SW 1271 (cell line): ENCODE results near the gene KRT39.
"Not testable (repeated sequence)": the region's sequence is repeated elsewhere in the genome, so short reads cannot be mapped to it uniquely, and the experiment has no call there.

Source experiments
- DNase-seq, 2 experiments: peaks; one replicate each; lab custom pipeline; 2025; lab: John Stamatoyannopoulos, UW

The KRT39 gene

DNA sequence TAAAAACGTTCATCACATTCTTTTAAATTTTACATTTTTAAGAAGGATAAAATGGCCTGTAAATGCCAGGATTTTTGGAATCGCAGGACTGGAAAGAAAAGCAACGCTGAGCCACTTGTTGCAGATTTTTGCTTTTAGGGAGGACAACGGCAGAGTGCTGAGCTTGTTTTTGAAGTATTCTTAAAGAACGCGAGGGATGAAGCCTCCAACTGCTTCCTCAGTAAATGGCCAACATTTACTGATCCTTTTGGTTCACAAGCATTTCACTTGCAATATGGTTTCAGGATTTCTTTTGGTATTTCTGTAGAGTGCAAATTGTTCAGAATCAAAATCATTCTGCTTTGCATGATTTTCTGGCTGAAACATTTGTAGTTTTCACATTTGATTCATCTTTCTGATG lies 26.5 kb downstream of the KRT39 start:
- DNase-seq = no peak

DNA sequence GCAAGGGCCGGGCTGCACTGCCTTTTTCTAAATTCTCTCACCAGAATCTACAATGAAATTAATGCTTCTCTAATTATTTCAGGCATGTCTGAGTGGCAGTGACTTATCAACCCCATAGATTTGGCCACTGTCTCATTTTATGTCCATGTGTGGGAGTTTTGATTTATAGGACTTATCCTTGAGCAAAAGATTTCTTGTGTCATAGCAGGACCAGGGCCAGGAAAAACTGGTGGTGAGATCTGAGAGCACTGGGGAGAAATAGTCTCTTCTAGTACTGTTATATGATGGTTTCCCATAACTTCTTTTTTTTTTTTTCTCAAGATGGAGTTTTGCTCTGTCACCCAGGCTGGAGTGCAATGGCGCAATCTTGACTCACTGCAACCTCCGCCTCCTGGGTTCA lies 27.8 kb downstream of the KRT39 start:
- no peak for DNase-seq

DNA sequence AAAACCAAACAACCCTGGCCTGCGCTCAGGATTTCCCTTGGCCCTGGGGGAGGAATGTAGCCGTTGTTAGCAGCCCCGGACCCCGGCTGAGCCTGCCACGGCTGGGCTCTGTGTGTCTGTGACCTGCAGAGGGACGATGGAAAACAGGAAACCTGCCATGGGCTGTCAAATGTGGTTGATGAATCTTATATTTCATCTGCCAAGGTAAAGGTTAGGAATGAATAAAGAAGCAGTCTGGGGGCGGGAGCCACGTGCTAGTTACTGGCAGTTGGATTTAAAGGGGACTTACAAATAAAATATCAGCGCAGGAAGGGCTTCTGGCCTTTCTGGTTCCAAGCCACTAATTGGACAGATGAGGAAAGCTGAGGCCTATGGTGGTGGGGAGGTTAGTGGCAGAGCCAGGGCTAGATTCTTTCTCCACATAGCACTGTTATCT lies 29.3 kb downstream of the KRT39 start, which contains the start of gene KRT23:
TSS of gene KRT23 (minus strand) at position 263 of the 436 bp plus-strand sequence. CDS start 1,043 bp downstream, outside the sequence.
- DNase-seq = no peak

DNA sequence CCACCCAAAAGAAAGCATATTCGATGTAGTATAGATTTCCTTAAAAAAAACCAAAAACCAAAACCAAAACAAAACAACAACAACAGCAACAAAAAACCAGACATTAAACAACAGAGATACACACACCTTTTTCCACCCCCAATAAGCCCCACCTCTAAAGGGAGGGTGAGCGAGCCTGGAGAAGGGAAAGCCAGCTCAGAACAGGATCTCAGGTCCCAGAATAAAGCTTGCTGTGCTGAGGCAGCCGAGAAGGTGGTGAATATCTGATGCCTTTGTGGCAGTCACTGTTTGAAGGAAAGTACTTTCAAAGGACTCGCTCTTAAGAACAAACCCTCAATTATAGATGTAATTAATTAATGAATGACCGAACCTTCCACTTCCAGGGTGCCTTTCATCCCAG lies 29.8 kb downstream of the KRT39 start:
- no peak for DNase-seq

DNA sequence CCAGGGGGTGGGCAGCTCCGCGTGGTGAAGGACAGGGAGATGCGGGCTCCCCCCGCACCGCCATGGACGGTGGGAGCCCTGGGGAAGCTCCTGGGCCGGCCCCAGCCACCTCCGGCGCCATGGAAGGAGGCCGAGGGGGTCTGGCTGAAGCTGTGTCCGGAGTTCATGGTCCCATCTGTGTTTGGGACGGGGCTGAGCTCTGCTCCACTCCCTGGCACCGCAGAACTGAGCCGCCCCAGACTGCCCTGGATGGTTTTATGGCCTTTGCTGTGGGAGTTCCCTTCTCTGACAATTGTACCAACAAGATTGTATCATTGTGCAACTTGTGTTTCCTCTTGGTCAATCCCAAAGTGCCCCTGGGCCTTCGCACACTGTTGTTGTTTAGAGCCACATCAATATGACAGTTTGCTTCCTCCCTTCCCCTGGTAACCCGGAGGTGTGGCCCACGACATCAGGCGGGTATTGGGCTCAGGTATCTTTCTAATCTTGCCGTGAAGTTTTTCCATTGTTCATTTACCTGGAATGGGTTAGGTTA lies 30.2 kb downstream of the KRT39 start:
- DNase-seq = no peak

DNA sequence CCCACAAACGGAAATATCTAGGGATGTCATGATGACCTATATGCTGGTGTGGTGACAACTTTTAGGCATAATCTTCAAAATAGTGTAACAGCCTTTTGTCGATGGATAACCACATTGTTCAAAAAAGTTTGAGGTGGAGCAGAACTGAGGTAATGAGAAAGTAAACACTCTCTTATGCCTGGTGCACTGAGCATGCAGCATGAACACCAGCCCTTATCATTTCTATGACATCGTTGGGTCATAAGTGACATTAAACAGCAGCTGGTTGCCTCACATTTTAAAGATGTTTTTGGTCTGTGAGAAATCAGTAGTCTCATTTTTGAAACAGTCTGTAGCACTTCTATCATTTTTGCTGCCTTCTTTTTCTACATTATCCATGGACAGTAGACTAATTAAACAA lies 31.1 kb downstream of the KRT39 start:
- no peak for DNase-seq

DNA sequence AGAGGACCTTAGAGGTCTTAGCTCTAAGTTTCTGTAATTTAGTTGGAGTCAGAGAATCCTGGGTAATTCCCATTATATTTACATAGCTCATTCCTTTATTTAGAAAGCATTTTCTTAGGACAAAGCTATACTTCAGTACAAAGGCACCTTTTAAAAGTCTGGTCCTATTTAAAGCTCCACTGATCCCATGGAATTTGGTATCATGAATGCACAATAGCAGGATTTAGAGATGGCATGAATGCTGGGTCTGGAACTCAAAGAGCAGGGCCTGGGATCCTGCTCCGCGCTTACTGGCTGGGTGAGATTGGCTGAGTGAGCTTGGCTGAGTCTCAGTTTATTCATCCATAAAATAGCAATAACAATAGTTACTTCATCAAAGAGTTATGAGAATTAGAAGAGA lies 34.1 kb downstream of the KRT39 start:
- DNase-seq = no peak

DNA sequence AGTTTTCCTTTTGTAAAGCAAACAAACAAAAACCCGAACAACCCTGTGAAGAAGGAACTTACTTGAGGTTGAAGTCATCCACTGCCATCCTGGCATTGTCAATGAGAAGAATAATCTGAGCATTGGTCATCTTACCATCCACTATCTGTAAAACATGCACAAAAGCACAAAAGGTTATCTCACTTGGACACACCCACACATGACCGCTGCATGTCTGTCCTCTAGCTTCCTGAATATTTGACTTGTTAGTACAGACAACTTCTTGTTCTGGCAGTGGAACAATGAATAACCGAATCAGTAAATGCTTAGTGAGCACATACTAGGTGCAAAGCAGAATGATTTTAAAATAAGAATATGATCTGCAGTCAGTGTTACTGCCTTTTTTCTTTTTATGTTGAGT lies 35.4 kb downstream of the KRT39 start:
- DNase-seq = no peak

DNA sequence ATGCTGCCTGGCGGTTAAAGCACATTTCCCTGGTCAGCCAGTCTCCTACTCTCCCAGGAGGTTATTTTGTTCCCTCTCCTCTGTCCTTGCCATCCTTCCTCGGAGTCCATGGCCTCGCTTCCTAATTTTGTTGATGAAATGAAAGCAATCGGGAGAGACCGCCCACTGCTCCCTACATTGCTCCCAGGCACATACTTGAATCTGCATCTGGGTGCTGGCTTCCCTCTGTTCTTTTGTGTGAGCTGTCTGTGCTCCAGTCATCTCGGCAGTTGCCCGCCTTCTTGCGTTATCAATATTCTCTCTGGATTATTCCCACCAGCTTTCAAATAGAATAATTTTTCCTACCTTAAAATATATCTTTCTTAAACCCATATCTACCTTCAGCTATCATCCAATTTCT lies 40.4 kb downstream of the KRT39 start:
- DNase-seq = no peak

DNA sequence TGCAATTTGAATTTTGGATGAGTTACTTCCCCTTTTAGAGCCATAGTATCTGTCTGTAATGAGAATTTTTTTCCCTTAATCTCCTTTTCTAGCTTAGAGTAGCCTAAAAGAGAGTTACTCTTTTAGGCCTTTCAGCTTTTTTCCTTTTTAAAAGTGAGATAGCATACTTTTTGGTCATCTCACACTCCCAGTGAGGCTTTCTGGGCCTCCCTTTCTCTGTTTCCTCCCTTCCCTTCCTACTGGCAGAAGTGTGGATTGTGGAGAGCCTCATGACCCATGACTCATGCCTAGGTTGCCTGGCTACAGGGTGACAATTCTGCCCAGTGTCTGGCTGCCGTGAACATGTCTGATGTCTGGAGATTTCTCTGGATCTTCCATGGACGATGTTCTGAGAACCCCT lies 44.5 kb downstream of the KRT39 start:
- peak in 1 of 2 experiments; percentile 42 for DNase-seq

DNA sequence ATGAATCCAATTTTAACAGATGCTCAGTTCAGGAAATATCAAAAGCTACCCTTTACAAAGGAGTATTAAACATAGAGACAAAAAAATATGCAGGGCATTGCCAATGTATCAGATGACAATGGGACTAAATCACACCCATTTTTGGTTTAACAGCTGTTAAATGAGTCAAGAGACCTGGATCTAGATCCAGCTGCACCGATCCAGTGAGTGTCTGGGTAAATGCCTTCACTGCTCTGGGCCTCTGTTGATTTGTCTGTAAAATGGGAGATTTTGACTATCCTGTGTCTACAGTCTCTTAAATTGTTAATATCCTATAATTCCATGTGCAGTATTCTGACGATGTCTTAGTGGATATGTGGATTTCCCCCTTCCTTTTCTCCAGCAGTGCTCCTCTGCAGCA lies 45.7 kb downstream of the KRT39 start:
- no peak for DNase-seq

DNA sequence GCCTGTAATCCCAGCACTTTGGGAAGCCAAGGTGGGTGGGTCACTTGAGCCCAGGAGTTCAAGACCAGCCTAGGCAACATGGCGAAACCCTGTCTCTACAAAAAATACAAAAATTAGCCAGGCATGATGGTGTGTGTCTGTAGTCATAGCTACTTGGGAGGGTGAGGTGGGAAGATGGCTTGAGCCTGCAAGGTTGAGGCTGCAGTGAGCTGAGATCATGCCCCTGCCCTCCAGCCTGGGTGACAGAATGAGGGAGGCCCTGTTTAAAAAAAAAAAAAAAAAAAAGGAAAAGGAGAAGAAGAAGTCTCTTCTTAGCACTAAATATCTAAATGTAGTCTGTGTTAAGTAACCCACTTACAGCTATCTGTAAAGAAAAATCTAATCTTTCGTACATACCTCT lies 49.6 kb downstream of the KRT39 start:
- DNase-seq = not testable (repeated sequence)

DNA sequence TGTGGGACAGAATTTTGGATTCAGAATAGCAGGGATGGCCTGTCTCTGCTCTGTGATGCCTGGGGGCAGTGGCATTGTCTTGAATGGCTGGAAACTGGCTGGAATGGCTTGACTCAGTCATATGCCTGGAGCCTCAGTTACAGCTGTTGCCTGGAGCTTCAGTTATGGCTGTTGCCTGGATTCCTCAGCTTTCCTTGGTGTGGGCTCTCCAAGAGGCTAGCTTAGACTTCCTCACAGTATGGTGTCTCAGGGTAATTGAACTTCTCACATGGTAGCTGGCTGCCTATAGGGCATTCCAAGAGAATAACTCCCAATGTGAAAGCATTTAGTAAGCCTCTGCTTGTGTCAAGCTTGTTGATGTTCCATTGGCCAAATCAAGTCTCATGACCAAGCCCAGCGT lies 50.4 kb downstream of the KRT39 start:
- no peak for DNase-seq

DNA sequence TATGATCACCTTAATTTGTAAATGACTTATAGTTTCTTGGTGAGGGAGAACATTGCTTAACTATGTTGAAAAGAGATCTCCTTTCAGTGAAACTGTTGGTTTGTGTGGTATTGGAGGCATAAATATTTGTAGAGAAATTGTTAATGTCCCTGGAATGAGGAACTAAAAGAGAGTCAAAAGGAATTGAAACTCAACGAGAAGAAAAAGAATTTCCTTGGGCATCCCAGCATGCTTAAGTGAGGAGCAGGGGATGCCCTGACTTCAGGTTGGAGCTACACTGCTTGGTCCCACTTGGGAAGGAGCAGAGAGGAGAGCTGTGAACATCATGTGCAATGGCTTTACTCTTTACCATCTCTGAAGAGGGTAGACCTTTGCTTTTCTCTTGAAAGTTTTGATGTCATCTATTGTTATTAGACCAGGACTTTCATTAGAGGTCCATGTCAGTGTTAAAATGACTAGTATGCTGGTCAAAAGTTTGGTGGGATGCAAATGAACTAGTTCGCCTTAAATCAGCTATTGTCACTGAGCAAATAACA lies 51.0 kb downstream of the KRT39 start:
- no peak for DNase-seq

DNA sequence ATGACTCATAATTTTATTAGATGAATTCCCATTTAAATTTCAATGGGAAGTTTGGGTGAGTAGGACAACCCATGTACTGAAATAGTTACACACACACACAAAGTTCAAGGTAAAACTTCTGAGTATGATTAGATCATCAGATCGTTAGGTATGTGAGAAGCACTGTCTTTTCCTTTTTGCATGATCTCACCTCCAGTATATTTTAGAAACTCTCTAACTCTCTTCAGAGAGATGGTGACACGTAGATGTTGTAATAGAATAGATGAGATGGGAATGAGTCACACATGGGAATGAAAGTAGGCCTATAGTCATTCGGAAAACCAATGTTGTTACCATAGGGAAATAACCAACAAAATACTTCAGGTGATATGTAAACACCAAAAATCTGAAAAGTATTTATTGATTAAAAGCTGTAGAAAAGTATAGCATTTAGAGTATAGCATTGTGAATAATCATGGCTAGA lies 51.5 kb downstream of the KRT39 start:
- peak; percentile 92 to 94 for DNase-seq

DNA sequence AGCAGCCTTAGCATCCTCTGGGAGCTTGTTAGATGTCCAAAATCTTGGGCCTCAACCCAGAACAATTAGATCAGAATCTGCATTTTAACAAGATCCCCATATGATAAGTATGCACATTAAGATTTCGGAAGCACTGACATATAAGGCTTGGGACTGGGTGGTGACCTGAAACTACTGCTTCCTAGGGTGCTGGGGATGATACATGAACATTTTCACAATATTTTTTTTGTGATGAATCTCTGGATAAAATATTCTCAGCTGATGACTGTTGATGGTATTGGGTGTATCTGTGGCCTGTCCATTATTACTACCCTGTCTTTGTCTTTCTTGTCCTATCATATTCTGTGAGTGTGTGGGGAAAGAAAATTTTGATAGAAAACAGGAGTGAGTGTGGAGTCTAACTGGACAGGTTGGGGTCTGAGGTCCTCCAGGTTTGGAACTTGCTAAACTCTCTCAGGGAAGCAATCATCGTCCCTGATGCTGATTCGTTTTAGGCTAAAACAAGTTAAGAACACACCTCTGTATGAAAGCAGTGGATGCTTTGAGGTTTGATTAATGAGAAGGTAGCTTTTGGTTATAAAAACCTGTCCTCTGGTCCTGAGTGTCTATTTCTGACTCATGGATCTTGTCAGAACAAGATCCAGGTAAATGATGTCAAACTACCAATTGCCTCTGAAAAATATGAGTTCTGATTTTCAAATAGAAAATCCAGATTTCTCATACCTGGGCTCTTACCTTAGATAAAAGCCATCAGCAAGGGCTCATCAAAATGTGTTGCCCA lies 52.5 kb downstream of the KRT39 start:
- no peak for DNase-seq

DNA sequence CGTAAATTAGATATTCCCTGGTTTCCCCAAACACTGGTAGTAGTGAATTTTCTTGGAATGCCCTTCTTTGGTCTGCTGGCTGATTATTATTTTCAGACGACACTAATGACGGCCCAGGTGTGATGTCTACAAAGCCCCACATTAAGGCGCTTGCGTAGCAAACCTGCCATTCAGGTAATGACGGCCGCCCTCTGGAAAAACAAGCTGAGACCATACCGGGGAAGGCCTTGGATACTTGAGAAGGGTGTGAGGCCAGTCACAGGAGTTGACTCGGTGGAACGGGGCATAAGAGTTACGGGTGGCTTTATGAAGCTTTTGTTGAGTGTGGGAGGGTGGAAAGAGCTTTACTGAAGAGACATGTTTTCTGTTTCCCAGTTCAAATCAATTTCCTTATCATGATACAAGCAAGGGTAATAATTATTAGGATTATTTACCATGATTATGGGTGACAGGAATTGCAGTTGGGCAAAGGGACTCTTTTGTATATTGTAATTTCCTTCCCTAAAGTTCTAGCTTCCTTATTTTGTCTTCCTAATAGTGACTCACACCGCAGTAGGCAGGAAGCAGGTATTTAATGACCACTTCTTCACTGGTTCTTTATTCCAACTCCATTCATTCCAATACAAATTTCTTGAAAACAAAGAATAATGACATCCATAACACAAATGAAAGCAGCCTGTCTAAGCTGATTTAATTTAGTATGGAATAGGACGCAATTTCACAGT lies 54.1 kb downstream of the KRT39 start:
- DNase-seq = no peak

DNA sequence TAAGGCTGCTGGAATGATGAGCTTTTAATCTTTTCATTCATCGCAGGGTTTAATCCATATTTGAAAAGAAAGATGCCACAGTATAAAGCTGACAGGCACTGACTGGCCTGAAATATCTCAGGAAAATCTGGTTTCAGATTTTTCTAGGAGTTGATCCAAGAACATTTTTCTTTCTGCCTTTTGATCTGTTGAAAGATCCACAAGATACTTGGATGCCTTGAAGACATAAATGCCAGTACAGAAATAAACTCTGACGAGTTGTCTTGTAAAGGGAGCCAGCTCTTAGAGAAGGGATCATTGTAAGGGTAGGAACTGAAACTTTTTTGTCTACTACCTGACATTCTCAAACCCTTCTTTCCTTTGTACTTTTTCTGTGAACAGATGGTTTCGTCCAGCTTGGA lies 56.3 kb downstream of the KRT39 start:
- no peak for DNase-seq

DNA sequence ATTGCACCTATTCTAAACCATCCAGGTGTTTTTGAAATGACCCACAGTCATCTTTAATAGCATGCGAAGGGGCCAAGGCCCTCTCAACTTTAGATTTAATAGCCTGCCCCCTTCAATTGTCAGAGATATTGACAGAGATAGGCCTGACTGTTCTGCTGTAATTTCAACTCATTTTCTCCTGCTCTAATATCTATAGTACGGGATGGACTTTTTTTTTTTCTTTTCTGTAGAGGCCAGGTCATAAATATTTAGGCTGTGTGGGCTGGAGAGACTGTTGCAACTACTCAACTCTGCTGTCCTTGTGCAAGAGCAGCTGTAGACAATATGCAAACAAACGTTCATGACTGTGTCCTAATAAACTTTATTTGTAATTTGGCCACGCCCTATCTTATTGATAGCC lies 57.0 kb downstream of the KRT39 start:
- DNase-seq = no peak

DNA sequence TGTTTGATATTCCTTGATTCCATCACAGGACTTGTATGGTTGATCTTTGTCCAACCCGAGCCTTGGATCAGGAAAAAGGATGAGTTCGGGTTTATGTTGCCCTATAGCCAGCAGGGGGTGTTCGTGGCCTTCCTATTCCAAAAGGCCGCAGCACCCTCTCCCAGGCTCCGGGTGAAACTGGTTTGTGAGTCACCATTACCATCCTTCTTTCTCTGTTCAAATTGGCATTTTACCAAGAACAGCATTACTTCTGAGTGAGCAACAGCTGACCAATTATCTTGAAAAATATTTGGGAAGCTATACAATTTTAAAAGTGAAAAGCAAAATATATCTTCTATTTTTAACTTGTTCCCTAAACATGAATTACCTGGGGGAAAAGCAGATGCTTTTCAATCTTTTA lies 57.4 kb downstream of the KRT39 start:
- DNase-seq = peak; percentile 85 to 87
